ENCODE results near the gene CCNB3. TPM values are rescaled to one million over a fixed set of nuclear protein-coding genes. Genes with fewer than 3 reads are reported as not detected.

Gene CCNB3
- total RNA-seq, 4 donors from 2014 or later: 0.60 to 3.9 (median 2.1) TPM

GRCh38 chrX:50343917-50344316, 139.4 kb downstream of the CCNB3 start:
- Histone ChIP-seq H3K4me1 (no peaks in the 10 kb centered on the region), H3K9me3 (no peaks in the 10 kb centered on the region), H3K27ac (no peak overlapping the region), H3K36me3 (no peaks in the 10 kb centered on the region), H3K27me3 (peaks cover 0 to 6% of the 10 kb centered on the region in 2 donors), H3K4me3 (no peak overlapping the region)
- TF ChIP-seq EP300 (IDR thresholded peaks at IDR 0.05) (no peak), CTCF (IDR thresholded peaks at IDR 0.05) (no peak), POLR2A (IDR thresholded peaks at IDR 0.05) (no peak)
- DNase-seq (ENCODE audit: low spot score in 2 of 2): no peak

GRCh38 chrX:50372966-50373365, 168.4 kb downstream of the CCNB3 start:
- Histone ChIP-seq H3K27me3 (peaks cover 0 to 3% of the 10 kb centered on the region in 2 donors), H3K27ac (no peak overlapping the region), H3K4me1 (no peaks in the 10 kb centered on the region), H3K9me3 (no peaks in the 10 kb centered on the region), H3K4me3 (no peak overlapping the region), H3K36me3 (no peaks in the 10 kb centered on the region)
- no peak for TF ChIP-seq EP300 (IDR thresholded peaks at IDR 0.05)
- no peak for TF ChIP-seq POLR2A (IDR thresholded peaks at IDR 0.05)
- TF ChIP-seq CTCF (IDR thresholded peaks at IDR 0.05): no peak
- DNase-seq (ENCODE audit: low spot score in 2 of 2): no peak
- 66 to 69% methylated on average over 4 of the region's 4 CpGs for WGBS, 2 donors

GRCh38 chrX:50375481-50376267, 171.1 kb downstream of the CCNB3 start:
- H3K4me1 ChIP-seq: no peaks in the 10 kb centered on the region
- DNase-seq (ENCODE audit: low spot score in 2 of 2): no peak
- no peak overlapping the region for H3K4me3 ChIP-seq
- WGBS, 2 donors: 84 to 90% methylated on average over 9 of the region's 9 CpGs
- no peak overlapping the region for H3K27ac ChIP-seq
- no peaks in the 10 kb centered on the region for H3K9me3 ChIP-seq
- no peaks in the 10 kb centered on the region for H3K27me3 ChIP-seq
- TF ChIP-seq EP300 (IDR thresholded peaks at IDR 0.05) (no peak), POLR2A (IDR thresholded peaks at IDR 0.05) (no peak), CTCF (IDR thresholded peaks at IDR 0.05) (no peak)
- no peaks in the 10 kb centered on the region for H3K36me3 ChIP-seq

GRCh38 chrX:50381729-50382415, 177.3 kb downstream of the CCNB3 start:
- Histone ChIP-seq H3K27ac (no peak overlapping the region), H3K27me3 (no peaks in the 10 kb centered on the region), H3K36me3 (no peaks in the 10 kb centered on the region), H3K4me1 (no peaks in the 10 kb centered on the region), H3K9me3 (no peaks in the 10 kb centered on the region), H3K4me3 (no peak overlapping the region)
- no peak for DNase-seq (ENCODE audit: low spot score in 2 of 2)
- 71 to 90% methylated on average over 5 of the region's 5 CpGs for WGBS, 2 donors
- no peak for TF ChIP-seq CTCF (IDR thresholded peaks at IDR 0.05)
- TF ChIP-seq EP300 (IDR thresholded peaks at IDR 0.05): no peak
- no peak for TF ChIP-seq POLR2A (IDR thresholded peaks at IDR 0.05)

- DNase-seq (ENCODE audit: low spot score in 2 of 2): no peak
- H3K36me3 ChIP-seq: no peaks in the 10 kb centered on the region
- no peak for TF ChIP-seq CTCF (IDR thresholded peaks at IDR 0.05)
- TF ChIP-seq EP300 (IDR thresholded peaks at IDR 0.05): no peak
- TF ChIP-seq POLR2A (IDR thresholded peaks at IDR 0.05): no peak
- 76 to 79% methylated on average over 2 of the region's 2 CpGs for WGBS, 2 donors
- no peak overlapping the region for H3K27ac ChIP-seq
- no peaks in the 10 kb centered on the region for H3K9me3 ChIP-seq
- H3K4me3 ChIP-seq: no peak overlapping the region
- no peaks in the 10 kb centered on the region for H3K4me1 ChIP-seq
- H3K27me3 ChIP-seq: no peaks in the 10 kb centered on the region
These were observed 182.0 kb downstream of the CCNB3 start for GRCh38 chrX:50386520-50386919.
